Colonic mucosa (tissue), 4 donors: ENCODE data around the gene BTBD8. TPM values are rescaled to one million over a fixed set of nuclear protein-coding genes. Genes with fewer than 3 reads are reported as not detected.

Source experiments
- DNase-seq: peaks from one replicate; pipeline ENCODE4 v3.0.0-alpha.2; 2020
- H3K27ac ChIP-seq: fragments of 200-600 bp; one replicate; pipeline ENCODE4 v1.8.0; 2021
- H3K27me3 ChIP-seq: fragments of 200-600 bp; one replicate; pipeline ENCODE4 v1.8.0; 2021
- H3K36me3 ChIP-seq: fragments of 200-600 bp; one replicate; pipeline ENCODE4 v1.8.0; 2021
- H3K4me1 ChIP-seq: fragments of 200-600 bp; one replicate; pipeline ENCODE4 v1.8.0; 2021; ENCODE audit warnings: mild to moderate bottlenecking
- H3K4me3 ChIP-seq: fragments of 200-600 bp; one replicate; pipeline ENCODE4 v1.8.0; 2021
- H3K9ac ChIP-seq, 2 donors: one replicate each; pipeline ENCODE4 v1.7.0; 2013; ENCODE audit warnings: control low read depth in 2 of 2, low read depth in 2 of 2, low read length in 2 of 2
- H3K9me3 ChIP-seq: fragments of 200-600 bp; one replicate; pipeline ENCODE4 v1.8.0; 2021
- CTCF ChIP-seq: fragments of 200-600 bp; IDR thresholded peaks from one replicate; pipeline ENCODE4 v1.8.0; 2022; ENCODE audit warnings: antibody characterized with exemption, mild to moderate bottlenecking
- intact Hi-C: fragments of 100-400 bp; cut with DNase I; formaldehyde crosslinking; loops from one replicate; pipeline ENCODE4 v1.14.1; 2022
- total RNA-seq, 2 donors: library from RNA; stranded (reverse); fragmentation: NEBNext Ultra II Directional in 1 of 2; extraction: Animal tissue kit (Norgen Biotek cat#: 25700) in 1 of 2; gene quantifications; one replicate each; pipeline ENCODE4 v1.2.1, GENCODE V29; 2021
- donor health status: healthy.
- donor health status: DM: no; HTN: no; CAD: no.
- donor health status: DM: no; HTN: no; CAD: no.

BTBD8 gene
- total RNA-seq, 2 donors from 2014 or later, result 3.1 to 4.1 TPM

GRCh38 chr1:92081031-92081430, 886 bp downstream of the BTBD8 start:
- TF ChIP-seq CTCF, result no peak
- intact Hi-C loops, result no loop called here
- DNase-seq, result no peak
- Histone ChIP-seq H3K36me3 (no peaks in the 10 kb centered on the region), H3K9me3 (no peaks in the 10 kb centered on the region), H3K9ac (peak overlapping the region in 1 of 2 donors; percentile 84), H3K4me1 (no peaks in the 10 kb centered on the region), H3K27ac (peak overlapping the region; percentile 58), H3K27me3 (no peaks in the 10 kb centered on the region), H3K4me3 (peak overlapping the region; percentile 88)

GRCh38 chr1:92084651-92085050, 4.5 kb downstream of the BTBD8 start:
- Histone ChIP-seq H3K27ac (no peak overlapping the region), H3K27me3 (no peaks in the 10 kb centered on the region), H3K4me1 (no peaks in the 10 kb centered on the region), H3K9ac (no peak overlapping the region), H3K36me3 (no peaks in the 10 kb centered on the region), H3K9me3 (no peaks in the 10 kb centered on the region), H3K4me3 (no peak overlapping the region)
- intact Hi-C loops, result no loop called here
- DNase-seq, result no peak
- TF ChIP-seq CTCF, result no peak

- Histone ChIP-seq H3K27me3 (no peaks in the 10 kb centered on the region), H3K9ac (no peak overlapping the region), H3K4me1 (no peaks in the 10 kb centered on the region), H3K36me3 (no peaks in the 10 kb centered on the region), H3K4me3 (no peak overlapping the region), H3K9me3 (no peaks in the 10 kb centered on the region), H3K27ac (no peak overlapping the region)
- intact Hi-C loops, result no loop called here
- TF ChIP-seq CTCF, result no peak
- no peak for DNase-seq
Observed at GRCh38 chr1:92085727-92086126, 5.6 kb downstream of the BTBD8 start.

GRCh38 chr1:92087542-92087941, 7.4 kb downstream of the BTBD8 start:
- Histone ChIP-seq H3K27me3 (no peaks in the 10 kb centered on the region), H3K4me3 (no peak overlapping the region), H3K36me3 (no peaks in the 10 kb centered on the region), H3K4me1 (no peaks in the 10 kb centered on the region), H3K9ac (no peak overlapping the region), H3K9me3 (no peaks in the 10 kb centered on the region), H3K27ac (no peak overlapping the region)
- no peak for TF ChIP-seq CTCF
- intact Hi-C loops, result no loop called here
- no peak for DNase-seq

GRCh38 chr1:92091625-92092024, 11.5 kb downstream of the BTBD8 start:
- intact Hi-C loops, result no loop called here
- Histone ChIP-seq H3K27ac (no peak overlapping the region), H3K27me3 (no peaks in the 10 kb centered on the region), H3K4me3 (no peak overlapping the region), H3K36me3 (no peaks in the 10 kb centered on the region), H3K4me1 (no peaks in the 10 kb centered on the region), H3K9ac (no peak overlapping the region), H3K9me3 (no peaks in the 10 kb centered on the region)
- no peak for TF ChIP-seq CTCF
- DNase-seq, result no peak

- H3K9ac ChIP-seq, result no peak overlapping the region
- no peaks in the 10 kb centered on the region for H3K4me1 ChIP-seq
- no peak for TF ChIP-seq CTCF
- intact Hi-C loops, result no loop called here
- H3K27me3 ChIP-seq, result no peaks in the 10 kb centered on the region
- DNase-seq, result no peak
- H3K9me3 ChIP-seq, result no peaks in the 10 kb centered on the region
- no peaks in the 10 kb centered on the region for H3K36me3 ChIP-seq
- no peak overlapping the region for H3K4me3 ChIP-seq
- H3K27ac ChIP-seq, result no peak overlapping the region
Observed at GRCh38 chr1:92094090-92094489, 13.9 kb downstream of the BTBD8 start.
